K562 (cell line): Measurements from ENCODE around the gene BTG2. TPM values are rescaled to one million over a fixed set of nuclear protein-coding genes. Genes with fewer than 3 reads are reported as not detected.

ENCODE experiments used
- ATAC-seq: fragments of 200-7000 bp; cut with Tn5 transposase; 3 replicates; pipeline ENCODE4 v1.9.1; 2020; ENCODE audit warnings: moderate library complexity
- BruUV-seq: library from RNA; stranded (reverse); fragments of 400-500 nt; replicated peaks from 2 replicates; lab custom pipeline; 2021; lab: Mats Ljungman, UMichigan
- CTCF ChIA-PET: fragments of 300-600 bp; formaldehyde crosslinking; extraction: SDS; loops from one replicate; lab custom pipeline; 2021; ENCODE audit warnings: low intra/inter-chr PET ratio; lab: Yijun Ruan, JAX
- POLR2A ChIA-PET: fragments of 300-600, 350-650 bp; sonication (Branson Sonifier 250); formaldehyde crosslinking; extraction: SDS; loops from one replicate; lab custom pipeline; 2021; ENCODE audit warnings: antibody characterized with exemption, inconsistent platforms; lab: Yijun Ruan, JAX
- DNase-seq, 4 experiments: peaks; one replicate each; pipeline versions ENCODE4 v3.0.0 to v3.0.0-alpha.2; 2011 to 2018; ENCODE audit warnings: low spot score in 3 of 4, mixed read lengths in 3 of 4; ENCODE audit errors: extremely low read depth in 1 of 4
- FAIRE-seq: peaks from 2 replicates; lab custom pipeline; 2011; peaks lifted over from hg19 to GRCh38; lab: Jason Lieb, UNC
- H2AFZ ChIP-seq: 2 replicates; pipeline ENCODE4 v1.6.0; 2011; ENCODE audit warnings: low read depth, low read length, control low read depth, inconsistent platforms
- H3K27ac ChIP-seq: fragments of 200-600 bp; 3 replicates; pipeline ENCODE4 v1.8.0; 2011; ENCODE audit warnings: low read depth, mild to moderate bottlenecking, control low read depth, inconsistent platforms, low read length, moderate library complexity, mixed read lengths; ENCODE audit errors: extremely low read depth
- H3K27me3 ChIP-seq, 2 experiments: fragments of 300-600 bp in 1 of 2; 2 replicates in 1 of 2; 3 replicates in 1 of 2; pipeline versions ENCODE4 v1.6.0 to v1.8.0; 2011; ENCODE audit warnings: inconsistent platforms in 2 of 2, low read length in 2 of 2, mild to moderate bottlenecking in 1 of 2, mixed read lengths in 1 of 2, moderate library complexity in 1 of 2; ENCODE audit not compliant: control insufficient read depth in 2 of 2, insufficient read depth in 2 of 2
- H3K36me3 ChIP-seq: fragments of 300-600 bp; 3 replicates; pipeline ENCODE4 v1.8.0; 2011; ENCODE audit warnings: mild to moderate bottlenecking, low read length, inconsistent platforms; ENCODE audit not compliant: control insufficient read depth, insufficient read depth
- H3K4me1 ChIP-seq, 2 experiments: fragments of 200-600 bp in 1 of 2; replicated peaks in 1 of 2; 2 replicates in 1 of 2; 3 replicates in 1 of 2; pipeline versions ENCODE4 v1.5.1 to v1.8.0; 2011; ENCODE audit warnings: inconsistent platforms in 2 of 2, low read length in 2 of 2, mild to moderate bottlenecking in 1 of 2, mixed read lengths in 1 of 2, moderate library complexity in 1 of 2; ENCODE audit not compliant: control insufficient read depth in 2 of 2, insufficient read depth in 2 of 2
- H3K4me2 ChIP-seq: 2 replicates; pipeline ENCODE4 v1.6.1; 2011; ENCODE audit warnings: low read length, control low read depth, inconsistent platforms, mixed read lengths; ENCODE audit not compliant: insufficient read depth
- H3K4me3 ChIP-seq: fragments of 200-600 bp; sonication (generic), shearing (Covaris generic); 2 replicates; pipeline ENCODE4 v1.5.1; 2016; ENCODE audit warnings: control low read depth, inconsistent platforms
- H3K79me2 ChIP-seq: fragments of 200-600 bp; 3 replicates; pipeline ENCODE4 v1.8.0; 2011; ENCODE audit warnings: low read length, inconsistent platforms; ENCODE audit not compliant: control insufficient read depth, insufficient read depth
- H3K9ac ChIP-seq, 2 experiments: 2 replicates each; pipeline versions ENCODE4 v1.6.0 to v1.6.1; 2011; ENCODE audit warnings: low read depth in 2 of 2, low read length in 2 of 2, control low read depth in 1 of 2, inconsistent platforms in 1 of 2, mild to moderate bottlenecking in 1 of 2, mixed read lengths in 1 of 2; ENCODE audit not compliant: insufficient read depth in 1 of 2
- H3K9me1 ChIP-seq: one replicate; pipeline ENCODE4 v1.6.0; 2011; ENCODE audit warnings: inconsistent platforms, mild to moderate bottlenecking, low read length, moderate library complexity; ENCODE audit not compliant: control insufficient read depth, insufficient read depth
- H3K9me3 ChIP-seq: replicated peaks from 2 replicates; pipeline ENCODE4 v1.5.1; 2011; ENCODE audit warnings: low read depth, low read length, inconsistent platforms; ENCODE audit not compliant: control insufficient read depth, insufficient read depth
- H4K20me1 ChIP-seq: replicated peaks from 2 replicates; pipeline ENCODE4 v1.6.1; 2011; ENCODE audit warnings: low read length, inconsistent platforms, mixed read lengths; ENCODE audit not compliant: control insufficient read depth, insufficient read depth
- ETV6 ChIP-seq, 3 experiments: fragments of 150-350 bp in 1 of 3; sonication (generic) in 1 of 3; formaldehyde crosslinking in 1 of 3; IDR thresholded peaks; 2 replicates each; pipeline versions ENCODE4 v1.6.1 to v1.8.0; 2014 to 2022; ENCODE audit warnings: borderline replicate concordance in 2 of 3, low read depth in 2 of 3, antibody characterized with exemption in 1 of 3, low read length in 1 of 3, mild to moderate bottlenecking in 1 of 3, missing genetic modification reagents in 1 of 3
- HSF4 ChIP-seq: fragments of 250-450 bp; sonication (Bioruptor Pico); IDR thresholded peaks from 2 replicates; pipeline ENCODE4 v2.1.2; 2022; ENCODE audit warnings: mild to moderate bottlenecking, moderate library complexity, borderline replicate concordance
- WGBS: fragments of 100-300 bp; shearing (Covaris generic); methylation state at CpG from one replicate; pipeline ENCODE4 v1.1.6; 2016; ENCODE audit warnings: low coverage, mixed read lengths; ENCODE audit not compliant: insufficient coverage; ENCODE audit errors: missing lambda C conversion rate; 5-methylcytosine and 5-hydroxymethylcytosine counted together
- in situ Hi-C: fragments of 300-500 bp; cut with MboI; formaldehyde crosslinking; loops from 4 replicates; pipeline ENCODE4 v1.15.0; 2018; ENCODE audit warnings: inconsistent platforms, mixed read lengths
- intact Hi-C: fragments of 100-400 bp; cut with micrococcal nuclease; formaldehyde crosslinking; loops from 2 replicates; pipeline ENCODE4 v1.14.2; 2022
- polyA plus RNA-seq, 8 experiments: library from polyadenylated mRNA; depleted of rRNA in 4 of 8; stranded (reverse) in 5 of 8; unstranded in 3 of 8; fragments of >200 nt; fragmentation: Nextera tagmentation in 2 of 8; fragmentation: Illumina TruSeq in 1 of 8; extraction: Ambion mirVana in 2 of 8; extraction: Trizol in 1 of 8; gene quantifications; 2 replicates each; pipeline versions ENCODE4 v1.2.1 to v1.2.3, GENCODE V29; 2011 to 2014; ENCODE audit warnings: inconsistent platforms in 1 of 8, missing spikeins in 1 of 8
- total RNA-seq, 7 experiments: library from RNA; depleted of rRNA in 6 of 7; stranded (reverse); fragments of >200 nt in 6 of 7; fragmentation: Illumina TruSeq in 2 of 7; extraction: Trizol in 2 of 7; gene quantifications; 2 replicates each; pipeline versions ENCODE4 v1.2.1 to v1.2.3, GENCODE V29; 2011 to 2021; ENCODE audit warnings: low replicate concordance in 1 of 7
- TF ChIP-seq, protein P1 (sequence below): sonication (generic); formaldehyde crosslinking; IDR thresholded peaks from 2 replicates; pipeline ENCODE4 v1.9.0; 2022; ENCODE audit warnings: mild to moderate bottlenecking, missing genetic modification reagents

Gene BTG2
- total and polyA plus RNA-seq, 9 of the 15 experiments (the other 6 are each of a cell fraction or from before 2014, with no cell fraction given), result 2.3 to 41.9 (median 8.7) TPM

DNA sequence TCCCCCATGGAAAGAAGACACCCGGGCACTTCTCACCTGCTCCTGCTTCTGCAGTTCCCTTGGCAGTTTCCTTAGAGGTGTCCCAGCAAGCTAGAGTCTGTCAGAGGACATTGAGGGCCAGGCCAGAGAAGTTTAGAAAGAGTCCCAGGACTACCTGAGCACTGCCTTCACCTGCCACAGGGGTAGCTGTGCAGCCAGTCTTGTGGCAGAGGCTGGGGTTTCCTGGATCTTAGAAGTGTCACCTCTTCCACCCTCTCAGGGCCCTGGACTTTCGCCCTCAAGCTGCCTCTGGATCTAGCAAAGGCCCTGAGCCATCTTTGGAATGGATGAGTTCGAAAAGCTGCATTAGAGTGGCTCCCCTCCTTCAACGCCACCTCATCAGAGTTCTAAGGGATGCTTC, 34.9 kb upstream of the BTG2 start:
- ATAC-seq, result no peak
- no peak for DNase-seq
- 31% methylated on average over 4 of the region's 4 CpGs for WGBS
- CTCF ChIA-PET, result interaction anchor here (0.7 to 9.9 kb wide), 2 partner anchors 59 to 67 kb away, joined by 3 to 226 read pairs; no protein-coding TSS in a partner anchor
- intact Hi-C loops, result no loop called here
- POLR2A ChIA-PET, result interaction anchor here (0.5 to 1.6 kb wide), 6 partner anchors 21 to 83 kb away, joined by 3 to 5 read pairs (median 3); no protein-coding TSS in a partner anchor
- H3K9ac ChIP-seq, result no peak overlapping the region
- no peaks in the 10 kb centered on the region for H3K9me3 ChIP-seq
- H3K4me2 ChIP-seq, result no peak overlapping the region
- H3K79me2 ChIP-seq, result no peaks in the 10 kb centered on the region
- H3K36me3 ChIP-seq, result no peaks in the 10 kb centered on the region
- H3K27me3 ChIP-seq, result peaks cover 0 to 8% of the 10 kb centered on the region in 2 experiments; a peak in 1 of 5 replicates
- H3K27ac ChIP-seq, result no peak overlapping the region
- in situ Hi-C loops, result loop anchor here (5.0 kb wide), 3 partner anchors 67 to 432 kb away; no protein-coding TSS in a partner anchor
- H3K4me3 ChIP-seq, result no peak overlapping the region
- FAIRE-seq, result no peak
- TF ChIP-seq, protein P1, sequence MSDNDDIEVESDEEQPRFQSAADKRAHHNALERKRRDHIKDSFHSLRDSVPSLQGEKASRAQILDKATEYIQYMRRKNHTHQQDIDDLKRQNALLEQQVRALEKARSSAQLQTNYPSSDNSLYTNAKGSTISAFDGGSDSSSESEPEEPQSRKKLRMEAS (CRISPR knock-in tag), result 0 out of 2 replicates have a peak, but pooled peaks have one; percentile 15
- no peak for TF ChIP-seq ETV6 (IDR thresholded peaks at IDR 0.05; ENCODE audit: borderline replicate concordance in 1 of 2, low read depth in 2 of 2, low read length in 1 of 2)
- TF ChIP-seq ETV6 (CRISPR knock-in tag; IDR thresholded peaks at IDR 0.05; ENCODE audit: borderline replicate concordance), result 0 out of 2 replicates have a peak, but pooled peaks have one; percentile 19
- TF ChIP-seq HSF4, result no peak
- H3K9me1 ChIP-seq, result no peaks in the 10 kb centered on the region
- peaks cover 18 to 20% of the 10 kb centered on the region in 2 experiments; a peak in 4 of 5 replicates for H3K4me1 ChIP-seq
- H4K20me1 ChIP-seq, result no peaks in the 10 kb centered on the region; the same call in 1 of the 2 replicates
- peak overlapping the region; percentile 92 for H2AFZ ChIP-seq
- BruUV-seq, result no TSS peak
